ENCODE measurements around the gene FOXJ3.

- TF ChIP-seq CTCF (IDR thresholded peaks at IDR 0.05; ENCODE audit: low read depth, low read length, poor library complexity, severe bottlenecking) (no peak), EZH2phosphoT487 (IDR thresholded peaks at IDR 0.05; ENCODE audit: borderline replicate concordance, low read length) (no peak)
These were observed 68.5 kb downstream of the FOXJ3 start for GRCh38 chr1:42266253-42267135.

Data from DOHH2 (cell line).